T-cell (primary cell): Measurements from ENCODE around the gene EXOC3L4. TPM values are rescaled to one million over a fixed set of nuclear protein-coding genes. Genes with fewer than 3 reads are reported as not detected.

ENCODE experiments used
- ATAC-seq, 4 experiments: fragments of 200-7000 bp in 3 of 4; fragments of 150-1000 bp in 1 of 4; cut with Tn5 transposase; replicated peaks in 1 of 4; 1 replicate in 3 of 4; 2 replicates in 1 of 4; pipeline ENCODE4 v1.10.0; 2021; ENCODE audit warnings: moderate library complexity in 3 of 4, mild to moderate bottlenecking in 2 of 4, moderate number of reproducible peaks in 1 of 4
- CTCF ChIA-PET, 2 donors: fragments of 300-600 bp; sonication (Branson Sonifier 250); formaldehyde crosslinking; loops; one replicate each; lab custom pipeline; 2022; ENCODE audit warnings: antibody characterized with exemption in 2 of 2; lab: Charles Lee
- POLR2A ChIA-PET, 2 donors: fragments of 300-600 bp; sonication (Branson Sonifier 250); formaldehyde crosslinking; loops; one replicate each; lab custom pipeline; 2022; ENCODE audit warnings: antibody characterized with exemption in 2 of 2; lab: Charles Lee
- DNase-seq, 35 experiments: peaks; one replicate each; pipeline versions ENCODE4 v3.0.0 to v3.0.0-alpha.2; 2013 to 2023
- H3K27ac ChIP-seq: one replicate; pipeline ENCODE4 v1.5.1; 2013; ENCODE audit warnings: low read length
- H3K27me3 ChIP-seq, 2 experiments: replicated peaks in 1 of 2; 1 replicate in 1 of 2; 2 replicates in 1 of 2; pipeline versions ENCODE4 v1.6.1 to v1.7.0; 2013; ENCODE audit warnings: low read length in 1 of 2, mixed read lengths in 1 of 2; ENCODE audit not compliant: control insufficient read depth in 2 of 2, insufficient read depth in 2 of 2; ENCODE audit errors: extremely low read depth in 1 of 2
- H3K36me3 ChIP-seq, 2 donors: 1 replicate in 1 of 2; 2 replicates in 1 of 2; pipeline versions ENCODE4 v1.6.1 to v1.7.0; 2013; ENCODE audit warnings: low read length in 1 of 2; ENCODE audit not compliant: control insufficient read depth in 2 of 2, insufficient read depth in 1 of 2; ENCODE audit errors: extremely low read depth in 1 of 2
- H3K4me1 ChIP-seq, 2 experiments: 1 replicate in 1 of 2; 2 replicates in 1 of 2; pipeline versions ENCODE4 v1.6.1 to v1.7.0; 2013; ENCODE audit warnings: low read length in 2 of 2, mixed read lengths in 1 of 2; ENCODE audit not compliant: insufficient read depth in 2 of 2, control insufficient read depth in 1 of 2; ENCODE audit errors: extremely low read depth in 1 of 2
- H3K4me3 ChIP-seq, 2 donors: 1 replicate in 1 of 2; 2 replicates in 1 of 2; pipeline versions ENCODE4 v1.5.1 to v1.7.0; 2013; ENCODE audit warnings: mild to moderate bottlenecking in 2 of 2, low read length in 1 of 2, moderate library complexity in 1 of 2; ENCODE audit not compliant: control insufficient read depth in 1 of 2; ENCODE audit errors: extremely low read depth in 1 of 2
- H3K9me3 ChIP-seq: 2 replicates; pipeline ENCODE4 v1.7.0; 2013
- H3K27ac Mint-ChIP-seq, 2 donors: one replicate each; pipeline ENCODE4 v1.8.0; 2020 to 2021; ENCODE audit warnings: mild to moderate bottlenecking in 2 of 2, mixed read lengths in 2 of 2
- H3K27me3 Mint-ChIP-seq, 2 donors: one replicate each; pipeline ENCODE4 v1.8.0; 2021 to 2022; ENCODE audit warnings: mixed read lengths in 2 of 2
- H3K36me3 Mint-ChIP-seq: one replicate; pipeline ENCODE4 v1.8.0; 2021; ENCODE audit warnings: mixed read lengths
- H3K4me1 Mint-ChIP-seq, 3 donors: one replicate each; pipeline ENCODE4 v1.8.0; 2020 to 2022; ENCODE audit warnings: mixed read lengths in 3 of 3, mild to moderate bottlenecking in 1 of 3
- H3K4me3 Mint-ChIP-seq, 3 donors: one replicate each; pipeline ENCODE4 v1.8.0; 2020 to 2022; ENCODE audit warnings: mild to moderate bottlenecking in 3 of 3, mixed read lengths in 3 of 3, moderate library complexity in 3 of 3
- H3K9me3 Mint-ChIP-seq, 3 donors: one replicate each; pipeline ENCODE4 v1.8.0; 2020 to 2022; ENCODE audit warnings: mixed read lengths in 3 of 3
- WGBS: methylation state at CpG from one replicate; pipeline ENCODE4 v1.1.5; 2013; ENCODE audit warnings: missing lambda C conversion rate; ENCODE audit not compliant: insufficient coverage; 5-methylcytosine and 5-hydroxymethylcytosine counted together
- total RNA-seq, 35 experiments: library from RNA in 6 of 35; stranded (reverse) in 6 of 35; fragments of 120-200 nt in 1 of 35; gene quantifications; one replicate each; pipeline versions ENCODE4 v1.2.1 to v1.2.4 and lab custom pipeline; 2013 to 2026

EXOC3L4 gene
- total RNA-seq, 5 donors from 2014 or later (not counting 1 experiment from before 2014, with no cell fraction given) = 0.25 TPM; not detected in 4

- Histone ChIP-seq H3K4me1 (peaks cover 0 to 6% of the 10 kb centered on the region in 2 experiments), H3K27ac (no peak overlapping the region), H3K4me3 (no peak overlapping the region), H3K27me3 (peaks cover 0 to 30% of the 10 kb centered on the region in 2 experiments), H3K9me3 (no peaks in the 10 kb centered on the region), H3K36me3 (no peaks in the 10 kb centered on the region)
- WGBS = 77% methylated on average over 12 of the region's 13 CpGs
- DNase-seq (no peak), ATAC-seq (no peak)
- Mint-ChIP-seq H3K9me3 (no peaks in the 10 kb centered on the region), H3K4me1 (peaks cover 2 to 4% (median 4%) of the 10 kb centered on the region in 3 donors), H3K27me3 (peaks cover 4 to 13% of the 10 kb centered on the region in 2 donors), H3K27ac (no peak overlapping the region), H3K36me3 (no peaks in the 10 kb centered on the region), H3K4me3 (no peak overlapping the region)
- ChIA-PET CTCF (no interaction called here), POLR2A (no interaction called here)
These were observed 34.2 kb downstream of the EXOC3L4 start for GRCh38 chr14:103128631-103129300.

GRCh38 chr14:103129301-103130016 is 34.9 kb downstream of the EXOC3L4 start:
- POLR2A ChIA-PET = no interaction called here
- Mint-ChIP-seq H3K9me3 (no peaks in the 10 kb centered on the region), H3K4me1 (no peaks in the 10 kb centered on the region), H3K36me3 (no peaks in the 10 kb centered on the region), H3K27ac (no peak overlapping the region), H3K4me3 (no peak overlapping the region), H3K27me3 (peaks cover 0 to 7% of the 10 kb centered on the region in 2 donors)
- Histone ChIP-seq H3K27me3 (peaks cover 0 to 25% of the 10 kb centered on the region in 2 experiments), H3K4me3 (no peak overlapping the region), H3K4me1 (no peaks in the 10 kb centered on the region), H3K27ac (no peak overlapping the region), H3K9me3 (no peaks in the 10 kb centered on the region), H3K36me3 (no peaks in the 10 kb centered on the region)
- CTCF ChIA-PET = no interaction called here
- DNase-seq = no peak
- 89% methylated on average over 10 of the region's 12 CpGs for WGBS
- no peak for ATAC-seq

- 77% methylated on average over 20 of the region's 26 CpGs for WGBS
- Histone ChIP-seq H3K27ac (no peak overlapping the region), H3K9me3 (no peaks in the 10 kb centered on the region), H3K4me3 (no peak overlapping the region), H3K4me1 (no peaks in the 10 kb centered on the region), H3K36me3 (no peaks in the 10 kb centered on the region), H3K27me3 (peaks cover 0 to 18% of the 10 kb centered on the region in 2 experiments)
- Mint-ChIP-seq H3K36me3 (no peaks in the 10 kb centered on the region), H3K4me1 (no peaks in the 10 kb centered on the region), H3K9me3 (no peaks in the 10 kb centered on the region), H3K27ac (no peak overlapping the region), H3K27me3 (peaks cover 0 to 7% of the 10 kb centered on the region in 2 donors), H3K4me3 (no peak overlapping the region)
- POLR2A ChIA-PET = no interaction called here
- ATAC-seq = no peak
- no peak for DNase-seq
- CTCF ChIA-PET = no interaction called here
These were observed 35.7 kb downstream of the EXOC3L4 start for GRCh38 chr14:103130017-103130764.

GRCh38 chr14:103130965-103131364 is 36.4 kb downstream of the EXOC3L4 start:
- DNase-seq (no peak), ATAC-seq (no peak)
- no peaks in the 10 kb centered on the region for H3K4me1 Mint-ChIP-seq
- peaks cover 0 to 7% of the 10 kb centered on the region in 2 donors for H3K27me3 Mint-ChIP-seq
- Histone ChIP-seq H3K27ac (no peak overlapping the region), H3K36me3 (no peaks in the 10 kb centered on the region), H3K4me3 (no peak overlapping the region), H3K4me1 (no peaks in the 10 kb centered on the region), H3K9me3 (no peaks in the 10 kb centered on the region), H3K27me3 (peaks cover 0 to 15% of the 10 kb centered on the region in 2 experiments)
- H3K4me3 Mint-ChIP-seq = no peak overlapping the region
- ChIA-PET CTCF (no interaction called here), POLR2A (no interaction called here)
- no peaks in the 10 kb centered on the region for H3K9me3 Mint-ChIP-seq
- no peaks in the 10 kb centered on the region for H3K36me3 Mint-ChIP-seq
- 87% methylated on average over 3 of the region's 8 CpGs for WGBS
- no peak overlapping the region for H3K27ac Mint-ChIP-seq

GRCh38 chr14:103131580-103131979 is 37.1 kb downstream of the EXOC3L4 start:
- CTCF ChIA-PET = no interaction called here
- no peaks in the 10 kb centered on the region for H3K4me1 Mint-ChIP-seq
- Histone ChIP-seq H3K36me3 (no peaks in the 10 kb centered on the region), H3K27ac (no peak overlapping the region), H3K4me1 (no peaks in the 10 kb centered on the region), H3K9me3 (no peaks in the 10 kb centered on the region), H3K27me3 (peaks cover 0 to 15% of the 10 kb centered on the region in 2 experiments), H3K4me3 (no peak overlapping the region)
- H3K36me3 Mint-ChIP-seq = no peaks in the 10 kb centered on the region
- H3K27ac Mint-ChIP-seq = no peak overlapping the region
- ATAC-seq (no peak), DNase-seq (no peak)
- WGBS = 92% methylated on average over 9 of the region's 9 CpGs
- POLR2A ChIA-PET = no interaction called here
- H3K9me3 Mint-ChIP-seq = no peaks in the 10 kb centered on the region
- H3K4me3 Mint-ChIP-seq = no peak overlapping the region
- H3K27me3 Mint-ChIP-seq = peaks cover 0 to 7% of the 10 kb centered on the region in 2 donors

GRCh38 chr14:103132381-103133209 is 38.1 kb downstream of the EXOC3L4 start:
- H3K9me3 Mint-ChIP-seq = no peaks in the 10 kb centered on the region
- no peak overlapping the region for H3K27ac Mint-ChIP-seq
- no peaks in the 10 kb centered on the region for H3K4me1 Mint-ChIP-seq
- H3K9me3 ChIP-seq = no peaks in the 10 kb centered on the region
- no peak overlapping the region for H3K27ac ChIP-seq
- DNase-seq = no peak
- peaks cover 0 to 13% of the 10 kb centered on the region in 2 donors for H3K27me3 Mint-ChIP-seq
- CTCF ChIA-PET = no interaction called here
- no peak overlapping the region for H3K4me3 Mint-ChIP-seq
- no peak for ATAC-seq
- POLR2A ChIA-PET = no interaction called here
- H3K36me3 ChIP-seq = no peaks in the 10 kb centered on the region
- H3K4me1 ChIP-seq = no peaks in the 10 kb centered on the region
- H3K27me3 ChIP-seq = peaks cover 0 to 17% of the 10 kb centered on the region in 2 experiments
- 89% methylated on average over 37 of the region's 39 CpGs for WGBS
- no peak overlapping the region for H3K4me3 ChIP-seq
- H3K36me3 Mint-ChIP-seq = no peaks in the 10 kb centered on the region
